Measurements from ENCODE around the gene FAM209B. TPM values are rescaled to one million over a fixed set of nuclear protein-coding genes. Genes with fewer than 3 reads are reported as not detected.

FAM209B gene
- total RNA-seq, 1 donor from 2014 or later: not detected

- intact Hi-C loops (cut with DNase I): no loop called here
- no peak for DNase-seq (ENCODE audit: low spot score)
Observed at GRCh38 chr20:56584916-56585315, 51.9 kb downstream of the FAM209B start.

Other genes with a start within 250 kb of the FAM209B start
- 41.5 TPM for gene FAM210B, start 174.3 kb upstream of the FAM209B start, total RNA-seq
- 3.2 TPM for gene AURKA, start 141.0 kb upstream of the FAM209B start, total RNA-seq
- gene CSTF1, start 140.6 kb upstream of the FAM209B start, total RNA-seq: 15.3 TPM
- gene CASS4, start 121.0 kb upstream of the FAM209B start, total RNA-seq: 0.30 TPM
- 76.0 TPM for gene RTF2, start 64.6 kb upstream of the FAM209B start, total RNA-seq
- not detected for gene FAM209A, start 8.5 kb upstream of the FAM209B start, total RNA-seq
- 0.22 TPM for gene TFAP2C, start 96.1 kb downstream of the FAM209B start, total RNA-seq